ENCODE measurements around the gene KRT5.

- TF ChIP-seq ZNF70 (CRISPR knock-in tag; IDR thresholded peaks at IDR 0.05): no peak
- no peak for TF ChIP-seq ZFP30 (CRISPR knock-in tag; IDR thresholded peaks at IDR 0.05)
- TF ChIP-seq CSRNP3 (CRISPR knock-in tag; IDR thresholded peaks at IDR 0.05): no peak
- no peak for TF ChIP-seq OSR1 (CRISPR knock-in tag; IDR thresholded peaks at IDR 0.05)
- no peak for TF ChIP-seq CSDC2 (CRISPR knock-in tag; IDR thresholded peaks at IDR 0.05)
- TF ChIP-seq SNAI2 (CRISPR knock-in tag; IDR thresholded peaks at IDR 0.05): no peak
- TF ChIP-seq ZFP3 (CRISPR knock-in tag; IDR thresholded peaks at IDR 0.05): no peak
- no peak for TF ChIP-seq RARB (CRISPR knock-in tag; IDR thresholded peaks at IDR 0.05)
- TF ChIP-seq BACH2 (CRISPR knock-in tag; IDR thresholded peaks at IDR 0.05; ENCODE audit: borderline replicate concordance): no peak
- TF ChIP-seq ESRRG (CRISPR knock-in tag; IDR thresholded peaks at IDR 0.05): no peak
Measured at GRCh38 chr12:52561880-52562449, 41.8 kb upstream of the KRT5 start.

Data from SK-N-SH treated with all-trans-retinoic acid at 6 μM for 48 hours (cell line).